ENCODE data around the gene TMEM254. TPM values are rescaled to one million over a fixed set of nuclear protein-coding genes. Genes with fewer than 3 reads are reported as not detected.
"Not testable (repeated sequence)": the region's sequence is repeated elsewhere in the genome, so short reads cannot be mapped to it uniquely, and the experiment has no call there.

The TMEM254 gene
- polyA plus RNA-seq, 2 of the 4 experiments (the other 2 are of a cell fraction) = 20.4 to 38.9 TPM

- H3K9me3 ChIP-seq = no peaks in the 10 kb centered on the region
- DNase-seq (ENCODE audit: low read depth in 1 of 2, low spot score in 1 of 2) (no peak), ATAC-seq (no peak), FAIRE-seq (no peak)
- no peak overlapping the region for H3K27ac ChIP-seq
- no peaks in the 10 kb centered on the region for H3K4me1 ChIP-seq
- WGBS (ENCODE audit: missing lambda C conversion rate) = 60% methylated on average over 6 of the region's 6 CpGs
- TF ChIP-seq USF2 (IDR thresholded peaks at IDR 0.05) = 0 out of 2 replicates have a peak, but pooled peaks have one; percentile 18
- TF ChIP-seq RNF2 (IDR thresholded peaks at IDR 0.05; ENCODE audit: borderline replicate concordance, low read depth) = no peak
- no peak for TF ChIP-seq HOXB5 (CRISPR knock-in tag; IDR thresholded peaks at IDR 0.05)
- no peak for TF ChIP-seq ZFP36 (IDR thresholded peaks at IDR 0.05; ENCODE audit: borderline replicate concordance, partially characterized antibody)
- no peak for TF ChIP-seq CEBPB (IDR thresholded peaks at IDR 0.05)
- CTCF ChIA-PET = no interaction called here
- no peak overlapping the region for H3K4me2 ChIP-seq
- POLR2A ChIA-PET = no interaction called here
- no peak overlapping the region for H3K4me3 ChIP-seq
Measured at GRCh38 chr10:80041162-80041561, 37.3 kb upstream of the TMEM254 start.

GRCh38 chr10:80044935-80045334 lies 33.5 kb upstream of the TMEM254 start:
- ChIA-PET POLR2A (interaction anchor here (0.7 kb wide), 1 partner anchor 16 kb away, joined by 3 read pairs; no protein-coding TSS in a partner anchor), CTCF (interaction anchor here (0.8 kb wide), 1 partner anchor 32 kb away, joined by 3 read pairs; no protein-coding TSS in a partner anchor)
- WGBS (ENCODE audit: missing lambda C conversion rate) = 69% methylated on average over 6 of the region's 6 CpGs
- not testable (repeated sequence) for H3K27ac ChIP-seq, H3K9me3 ChIP-seq, FAIRE-seq, H3K4me1 ChIP-seq, H3K4me2 ChIP-seq, H3K4me3 ChIP-seq
- ATAC-seq (peak; percentile 52 to 72; a peak in 3 of 6 replicates), DNase-seq (ENCODE audit: low read depth in 1 of 2, low spot score in 1 of 2) (peak in 1 of 2 experiments; percentile 38)
- peak; percentile 27; the same call in 1 of the 2 replicates for TF ChIP-seq MAX (IDR thresholded peaks at IDR 0.05)
- peak in 1 of 2 experiments; percentile 15; a peak in 1 of 5 replicates for TF ChIP-seq RAD21 (conservative IDR thresholded peaks at IDR 0.05 in 1 of 2, IDR thresholded peaks at IDR 0.05 in 1 of 2)

- no peak overlapping the region for H3K4me3 ChIP-seq
- H3K4me2 ChIP-seq = no peak overlapping the region
- no peak overlapping the region for H3K27ac ChIP-seq
- ChIA-PET CTCF (interaction anchor here (0.6 to 3.7 kb wide), 31 partner anchors 10 to 704 kb away, joined by 3 to 32 read pairs (median 4); no protein-coding TSS in a partner anchor), POLR2A (no interaction called here)
- H3K9me3 ChIP-seq = no peaks in the 10 kb centered on the region
- WGBS (ENCODE audit: missing lambda C conversion rate) = 14% methylated on average over 10 of the region's 10 CpGs
- DNase-seq (ENCODE audit: low read depth in 1 of 2, low spot score in 1 of 2) = peak; percentile 63 to 66
- peak; percentile 94 to 98 for ATAC-seq
- H3K4me1 ChIP-seq = no peaks in the 10 kb centered on the region
- FAIRE-seq = no peak
- TF ChIP-seq TFCP2L1 (CRISPR knock-in tag; IDR thresholded peaks at IDR 0.05) = no peak
- TF ChIP-seq ZNF302 (CRISPR knock-in tag; IDR thresholded peaks at IDR 0.05) = no peak
- TF ChIP-seq CTCF (IDR thresholded peaks at IDR 0.05) = peak; percentile 88
- TF ChIP-seq PBX3 (IDR thresholded peaks at IDR 0.05) = no peak
- no peak for TF ChIP-seq NPAS2 (CRISPR knock-in tag; IDR thresholded peaks at IDR 0.05; ENCODE audit: borderline replicate concordance)
- peak; percentile 68 to 70 for TF ChIP-seq RAD21 (conservative IDR thresholded peaks at IDR 0.05 in 1 of 2, IDR thresholded peaks at IDR 0.05 in 1 of 2)
- no peak for TF ChIP-seq USF2 (IDR thresholded peaks at IDR 0.05)
- no peak for TF ChIP-seq E2F6 (IDR thresholded peaks at IDR 0.05; ENCODE audit: borderline replicate concordance, low read depth)
- peak; percentile 79 for TF ChIP-seq SMC3 (IDR thresholded peaks at IDR 0.05)
Measured at GRCh38 chr10:80046629-80047441, 31.6 kb upstream of the TMEM254 start.
